D341Med (cell line): Measurements from ENCODE around the gene ATP5F1D.
A peak's percentile ranks its signal among the peaks of the same experiment; 100 is the strongest.

Experiments
- DNase-seq: peaks from one replicate; pipeline ENCODE4 v3.0.0; 2012; ENCODE audit warnings: low spot score

The ATP5F1D gene

GRCh38 chr19:1283207-1283916 is 41.8 kb downstream of the ATP5F1D start:
- no peak for DNase-seq

- DNase-seq: no peak
Observed at GRCh38 chr19:1283917-1284292, 42.4 kb downstream of the ATP5F1D start.

- no peak for DNase-seq
Observed at GRCh38 chr19:1284293-1284978, 42.9 kb downstream of the ATP5F1D start.

GRCh38 chr19:1284979-1285736 is 43.6 kb downstream of the ATP5F1D start:
- DNase-seq: no peak

GRCh38 chr19:1285737-1286360 is 44.3 kb downstream of the ATP5F1D start, which contains the start of gene EFNA2:
EFNA2 (plus strand) TSS chr19:1285873; CDS start chr19:1286169, 296 bp downstream.
- DNase-seq: peak; percentile 83

GRCh38 chr19:1286487-1287353 is 45.2 kb downstream of the ATP5F1D start:
- DNase-seq: no peak

- no peak for DNase-seq
Observed at GRCh38 chr19:1287354-1288225, 46.0 kb downstream of the ATP5F1D start.

GRCh38 chr19:1288226-1288612 is 46.7 kb downstream of the ATP5F1D start:
- no peak for DNase-seq

GRCh38 chr19:1288833-1289685 is 47.5 kb downstream of the ATP5F1D start:
- no peak for DNase-seq

GRCh38 chr19:1289686-1290025 is 48.1 kb downstream of the ATP5F1D start:
- DNase-seq: no peak

GRCh38 chr19:1290196-1290702 is 48.7 kb downstream of the ATP5F1D start:
- no peak for DNase-seq

GRCh38 chr19:1290703-1291651 is 49.4 kb downstream of the ATP5F1D start:
- no peak for DNase-seq

GRCh38 chr19:1291761-1292418 is 50.3 kb downstream of the ATP5F1D start:
- no peak for DNase-seq

GRCh38 chr19:1292419-1293151 is 51.0 kb downstream of the ATP5F1D start:
- DNase-seq: no peak

- no peak for DNase-seq
Observed at GRCh38 chr19:1293782-1294604, 52.4 kb downstream of the ATP5F1D start.
